Measurements from ENCODE around the gene NPFFR1. TPM values are rescaled to one million over a fixed set of nuclear protein-coding genes. Genes with fewer than 3 reads are reported as not detected.

The NPFFR1 gene
- total RNA-seq, 1 donor from 2014 or later, result not detected

DNA sequence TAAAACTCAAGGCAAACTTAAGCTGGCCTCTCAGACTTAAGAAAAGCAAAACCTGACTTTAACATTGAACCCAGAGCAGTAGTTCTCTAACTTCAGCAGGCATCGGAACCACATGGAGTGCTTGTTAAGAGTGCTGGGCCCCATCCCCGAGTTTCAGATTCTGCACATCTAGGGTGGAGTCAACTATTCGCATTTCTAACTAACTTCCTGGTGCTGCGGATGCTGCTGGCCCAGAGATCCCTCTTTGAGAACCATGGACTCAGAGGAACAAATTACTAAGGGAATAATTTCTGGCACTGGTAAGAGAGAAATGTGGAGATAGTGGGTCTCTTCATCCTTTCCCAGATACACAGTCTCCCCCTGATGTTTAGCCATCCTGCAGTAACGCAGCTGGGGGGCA lies 14.6 kb upstream of the NPFFR1 start:
- H3K4me1 Mint-ChIP-seq, result peaks cover 2% of the 10 kb centered on the region
- POLR2A ChIA-PET, result no interaction called here
- CTCF ChIA-PET, result no interaction called here
- no peak for DNase-seq
- no peak for ATAC-seq (ENCODE audit: low read depth)
- no peak overlapping the region for H3K4me3 Mint-ChIP-seq
- H3K36me3 Mint-ChIP-seq (ENCODE audit: low read depth), result no peaks in the 10 kb centered on the region
- no peaks in the 10 kb centered on the region for H3K27me3 Mint-ChIP-seq
- intact Hi-C loops (cut with micrococcal nuclease), result no loop called here
- H3K9me3 Mint-ChIP-seq, result no peaks in the 10 kb centered on the region
- TF ChIP-seq, protein P1, sequence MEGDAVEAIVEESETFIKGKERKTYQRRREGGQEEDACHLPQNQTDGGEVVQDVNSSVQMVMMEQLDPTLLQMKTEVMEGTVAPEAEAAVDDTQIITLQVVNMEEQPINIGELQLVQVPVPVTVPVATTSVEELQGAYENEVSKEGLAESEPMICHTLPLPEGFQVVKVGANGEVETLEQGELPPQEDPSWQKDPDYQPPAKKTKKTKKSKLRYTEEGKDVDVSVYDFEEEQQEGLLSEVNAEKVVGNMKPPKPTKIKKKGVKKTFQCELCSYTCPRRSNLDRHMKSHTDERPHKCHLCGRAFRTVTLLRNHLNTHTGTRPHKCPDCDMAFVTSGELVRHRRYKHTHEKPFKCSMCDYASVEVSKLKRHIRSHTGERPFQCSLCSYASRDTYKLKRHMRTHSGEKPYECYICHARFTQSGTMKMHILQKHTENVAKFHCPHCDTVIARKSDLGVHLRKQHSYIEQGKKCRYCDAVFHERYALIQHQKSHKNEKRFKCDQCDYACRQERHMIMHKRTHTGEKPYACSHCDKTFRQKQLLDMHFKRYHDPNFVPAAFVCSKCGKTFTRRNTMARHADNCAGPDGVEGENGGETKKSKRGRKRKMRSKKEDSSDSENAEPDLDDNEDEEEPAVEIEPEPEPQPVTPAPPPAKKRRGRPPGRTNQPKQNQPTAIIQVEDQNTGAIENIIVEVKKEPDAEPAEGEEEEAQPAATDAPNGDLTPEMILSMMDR (IDR thresholded peaks at IDR 0.05), result no peak
- no peak overlapping the region for H3K27ac Mint-ChIP-seq

DNA sequence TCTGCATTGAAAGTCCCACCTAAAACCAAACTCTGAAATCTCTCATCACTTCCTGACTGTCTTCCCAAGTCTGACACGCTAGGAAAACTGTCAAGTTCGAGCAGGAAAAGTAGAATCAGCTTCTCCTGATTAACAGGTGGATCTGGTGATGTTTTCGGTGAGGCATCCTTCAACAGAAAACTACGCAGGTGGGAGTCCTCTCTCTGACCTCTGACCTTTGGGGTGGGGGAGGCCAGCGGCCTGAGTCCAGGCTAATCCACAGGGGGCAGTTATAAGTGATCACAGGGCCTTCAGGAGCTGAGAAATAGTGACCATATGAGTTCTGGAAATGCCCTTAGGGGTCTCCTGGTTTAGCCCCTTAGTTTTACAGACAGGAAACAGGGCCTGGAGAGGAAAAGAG lies 13.4 kb upstream of the NPFFR1 start:
- no peak for ATAC-seq (ENCODE audit: low read depth)
- H3K4me3 Mint-ChIP-seq, result no peak overlapping the region
- H3K36me3 Mint-ChIP-seq (ENCODE audit: low read depth), result no peaks in the 10 kb centered on the region
- no peak overlapping the region for H3K27ac Mint-ChIP-seq
- H3K9me3 Mint-ChIP-seq, result no peaks in the 10 kb centered on the region
- H3K27me3 Mint-ChIP-seq, result no peaks in the 10 kb centered on the region
- TF ChIP-seq, protein P1 (IDR thresholded peaks at IDR 0.05), result no peak
- CTCF ChIA-PET, result no interaction called here
- POLR2A ChIA-PET, result no interaction called here
- intact Hi-C loops (cut with micrococcal nuclease), result no loop called here
- no peak for DNase-seq
- H3K4me1 Mint-ChIP-seq, result peaks cover 11% of the 10 kb centered on the region

DNA sequence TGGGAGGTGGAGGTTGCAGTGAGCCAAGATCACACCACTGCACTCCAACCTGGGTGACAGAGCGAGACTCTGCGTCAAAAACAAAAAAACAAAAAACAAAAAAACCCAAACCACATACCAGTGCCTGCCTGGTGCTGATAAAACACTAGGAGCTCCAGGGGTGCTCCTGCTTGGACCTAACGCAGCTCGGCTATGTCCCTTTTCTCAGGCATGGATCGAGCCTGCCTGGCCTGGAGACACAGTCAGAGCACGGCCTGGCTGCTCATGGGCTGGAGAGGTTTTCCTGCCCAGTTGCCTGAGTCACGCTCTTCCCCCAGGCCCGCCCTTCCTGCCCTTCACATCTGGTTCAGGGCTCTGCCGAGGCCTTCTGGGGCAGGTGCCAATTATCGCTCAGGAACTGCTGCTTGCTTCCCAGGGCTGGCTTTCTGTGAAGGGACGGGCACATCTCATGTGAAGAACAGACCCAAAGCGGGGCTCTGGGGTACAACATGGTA lies 12.6 kb upstream of the NPFFR1 start:
- Mint-ChIP-seq H3K36me3 (ENCODE audit: low read depth) (no peaks in the 10 kb centered on the region), H3K27me3 (no peaks in the 10 kb centered on the region)

DNA sequence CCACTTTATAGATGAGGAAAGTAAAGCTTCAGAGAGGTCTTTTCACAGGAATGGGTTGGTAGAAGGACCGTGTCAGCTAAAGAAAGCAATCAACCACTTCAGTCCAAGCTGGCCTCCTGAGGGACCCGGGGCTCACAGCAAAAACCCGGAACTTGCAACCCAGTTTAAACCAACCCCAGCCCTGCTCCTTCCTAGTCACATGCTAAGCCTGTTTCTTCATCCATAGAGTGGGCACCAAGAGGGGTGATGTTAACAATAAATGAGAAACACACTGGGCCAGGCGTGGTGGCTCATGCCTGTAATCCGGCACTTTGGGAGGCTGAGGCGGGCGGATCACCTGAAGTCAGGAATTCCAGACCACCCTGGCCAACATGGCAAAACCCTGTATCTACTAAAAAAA lies 12.1 kb upstream of the NPFFR1 start:
- TF ChIP-seq, protein P1 (IDR thresholded peaks at IDR 0.05), result no peak
- Mint-ChIP-seq H3K4me3 (no peak overlapping the region), H3K4me1 (peaks cover 11% of the 10 kb centered on the region), H3K27ac (no peak overlapping the region), H3K27me3 (no peaks in the 10 kb centered on the region), H3K9me3 (no peaks in the 10 kb centered on the region), H3K36me3 (ENCODE audit: low read depth) (no peaks in the 10 kb centered on the region)
- DNase-seq, result no peak
- POLR2A ChIA-PET, result no interaction called here
- intact Hi-C loops (cut with micrococcal nuclease), result no loop called here
- CTCF ChIA-PET, result no interaction called here
- ATAC-seq (ENCODE audit: low read depth), result no peak

More for the DNA sequence above, 12.6 kb upstream of the NPFFR1 start:
- Mint-ChIP-seq H3K27ac (no peak overlapping the region), H3K9me3 (no peaks in the 10 kb centered on the region), H3K4me1 (peaks cover 11% of the 10 kb centered on the region), H3K4me3 (no peak overlapping the region)
- intact Hi-C loops (cut with micrococcal nuclease), result no loop called here
- ATAC-seq (ENCODE audit: low read depth) (no peak), DNase-seq (no peak)
- ChIA-PET CTCF (no interaction called here), POLR2A (no interaction called here)
- TF ChIP-seq, protein P1 (IDR thresholded peaks at IDR 0.05), result no peak

DNA sequence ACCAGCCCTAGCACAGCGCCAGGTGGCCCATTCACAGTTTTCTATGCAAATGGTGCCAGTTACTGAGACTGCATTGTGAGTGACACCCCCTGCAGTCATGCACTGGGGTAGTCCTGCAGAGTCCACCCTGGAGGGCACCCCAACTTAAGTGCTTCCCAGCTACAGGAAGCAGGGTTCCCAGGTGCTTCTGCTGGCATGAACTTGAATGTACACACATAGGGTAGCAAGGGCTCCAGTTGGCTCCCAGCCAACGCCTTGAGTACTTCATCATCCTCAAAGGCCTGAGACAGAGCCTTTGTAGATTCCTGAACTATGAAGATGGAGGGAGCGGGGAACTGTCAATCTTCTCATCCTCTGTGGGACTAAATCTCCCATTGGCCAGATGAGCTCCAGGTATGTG lies 11.5 kb upstream of the NPFFR1 start:
- DNase-seq (no peak), ATAC-seq (ENCODE audit: low read depth) (no peak)
- Mint-ChIP-seq H3K4me3 (no peak overlapping the region), H3K27ac (no peak overlapping the region), H3K4me1 (peaks cover 11% of the 10 kb centered on the region), H3K9me3 (no peaks in the 10 kb centered on the region), H3K36me3 (ENCODE audit: low read depth) (no peaks in the 10 kb centered on the region), H3K27me3 (no peaks in the 10 kb centered on the region)
- TF ChIP-seq, protein P1 (IDR thresholded peaks at IDR 0.05), result no peak
- POLR2A ChIA-PET, result no interaction called here
- intact Hi-C loops (cut with micrococcal nuclease), result no loop called here
- CTCF ChIA-PET, result no interaction called here
